Measurements from ENCODE around the gene B4GALNT1.

B4GALNT1 gene

GRCh38 chr12:57581802-57582201 lies 51.2 kb downstream of the B4GALNT1 start:
- ATAC-seq: no peak
- TF ChIP-seq OSR1 (CRISPR knock-in tag; IDR thresholded peaks at IDR 0.05): no peak
- no peak for TF ChIP-seq ISL1 (CRISPR knock-in tag; IDR thresholded peaks at IDR 0.05)
- no peak for TF ChIP-seq RARB (CRISPR knock-in tag; IDR thresholded peaks at IDR 0.05)
- TF ChIP-seq, protein P1, sequence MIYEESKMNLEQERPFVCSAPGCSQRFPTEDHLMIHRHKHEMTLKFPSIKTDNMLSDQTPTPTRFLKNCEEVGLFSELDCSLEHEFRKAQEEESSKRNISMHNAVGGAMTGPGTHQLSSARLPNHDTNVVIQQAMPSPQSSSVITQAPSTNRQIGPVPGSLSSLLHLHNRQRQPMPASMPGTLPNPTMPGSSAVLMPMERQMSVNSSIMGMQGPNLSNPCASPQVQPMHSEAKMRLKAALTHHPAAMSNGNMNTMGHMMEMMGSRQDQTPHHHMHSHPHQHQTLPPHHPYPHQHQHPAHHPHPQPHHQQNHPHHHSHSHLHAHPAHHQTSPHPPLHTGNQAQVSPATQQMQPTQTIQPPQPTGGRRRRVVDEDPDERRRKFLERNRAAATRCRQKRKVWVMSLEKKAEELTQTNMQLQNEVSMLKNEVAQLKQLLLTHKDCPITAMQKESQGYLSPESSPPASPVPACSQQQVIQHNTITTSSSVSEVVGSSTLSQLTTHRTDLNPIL (CRISPR knock-in tag; IDR thresholded peaks at IDR 0.05; ENCODE audit: low read depth): no peak
- no peak for TF ChIP-seq ZNF8 (CRISPR knock-in tag; IDR thresholded peaks at IDR 0.05)
- TF ChIP-seq TCF4 (CRISPR knock-in tag; IDR thresholded peaks at IDR 0.05; ENCODE audit: borderline replicate concordance): no peak
- TF ChIP-seq CSRNP3 (CRISPR knock-in tag; IDR thresholded peaks at IDR 0.05): no peak
- TF ChIP-seq ZFP30 (CRISPR knock-in tag; IDR thresholded peaks at IDR 0.05): no peak
- TF ChIP-seq ESRRG (CRISPR knock-in tag; IDR thresholded peaks at IDR 0.05): no peak
- TF ChIP-seq, protein P2, sequence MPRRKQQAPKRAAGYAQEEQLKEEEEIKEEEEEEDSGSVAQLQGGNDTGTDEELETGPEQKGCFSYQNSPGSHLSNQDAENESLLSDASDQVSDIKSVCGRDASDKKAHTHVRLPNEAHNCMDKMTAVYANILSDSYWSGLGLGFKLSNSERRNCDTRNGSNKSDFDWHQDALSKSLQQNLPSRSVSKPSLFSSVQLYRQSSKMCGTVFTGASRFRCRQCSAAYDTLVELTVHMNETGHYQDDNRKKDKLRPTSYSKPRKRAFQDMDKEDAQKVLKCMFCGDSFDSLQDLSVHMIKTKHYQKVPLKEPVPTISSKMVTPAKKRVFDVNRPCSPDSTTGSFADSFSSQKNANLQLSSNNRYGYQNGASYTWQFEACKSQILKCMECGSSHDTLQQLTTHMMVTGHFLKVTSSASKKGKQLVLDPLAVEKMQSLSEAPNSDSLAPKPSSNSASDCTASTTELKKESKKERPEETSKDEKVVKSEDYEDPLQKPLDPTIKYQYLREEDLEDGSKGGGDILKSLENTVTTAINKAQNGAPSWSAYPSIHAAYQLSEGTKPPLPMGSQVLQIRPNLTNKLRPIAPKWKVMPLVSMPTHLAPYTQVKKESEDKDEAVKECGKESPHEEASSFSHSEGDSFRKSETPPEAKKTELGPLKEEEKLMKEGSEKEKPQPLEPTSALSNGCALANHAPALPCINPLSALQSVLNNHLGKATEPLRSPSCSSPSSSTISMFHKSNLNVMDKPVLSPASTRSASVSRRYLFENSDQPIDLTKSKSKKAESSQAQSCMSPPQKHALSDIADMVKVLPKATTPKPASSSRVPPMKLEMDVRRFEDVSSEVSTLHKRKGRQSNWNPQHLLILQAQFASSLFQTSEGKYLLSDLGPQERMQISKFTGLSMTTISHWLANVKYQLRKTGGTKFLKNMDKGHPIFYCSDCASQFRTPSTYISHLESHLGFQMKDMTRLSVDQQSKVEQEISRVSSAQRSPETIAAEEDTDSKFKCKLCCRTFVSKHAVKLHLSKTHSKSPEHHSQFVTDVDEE (CRISPR knock-in tag; IDR thresholded peaks at IDR 0.05): no peak
- no peak for TF ChIP-seq BACH2 (CRISPR knock-in tag; IDR thresholded peaks at IDR 0.05; ENCODE audit: borderline replicate concordance)
- no peak for TF ChIP-seq ZC3H10 (CRISPR knock-in tag; IDR thresholded peaks at IDR 0.05)
- TF ChIP-seq GLIS3 (CRISPR knock-in tag; IDR thresholded peaks at IDR 0.05): no peak
- no peak for TF ChIP-seq PPARA (CRISPR knock-in tag; IDR thresholded peaks at IDR 0.05; ENCODE audit: borderline replicate concordance)
- TF ChIP-seq ZFP3 (CRISPR knock-in tag; IDR thresholded peaks at IDR 0.05): no peak
- no peak for TF ChIP-seq ARNTL (CRISPR knock-in tag; IDR thresholded peaks at IDR 0.05; ENCODE audit: borderline replicate concordance, low read depth)

GRCh38 chr12:57580466-57580795 lies 52.6 kb downstream of the B4GALNT1 start:
- ATAC-seq: no peak
- TF ChIP-seq TCF4 (CRISPR knock-in tag; IDR thresholded peaks at IDR 0.05; ENCODE audit: borderline replicate concordance): no peak
- no peak for TF ChIP-seq ZC3H10 (CRISPR knock-in tag; IDR thresholded peaks at IDR 0.05)
- TF ChIP-seq, protein P2 (CRISPR knock-in tag; IDR thresholded peaks at IDR 0.05): no peak
- TF ChIP-seq CSDC2 (CRISPR knock-in tag; IDR thresholded peaks at IDR 0.05): no peak
- TF ChIP-seq OSR1 (CRISPR knock-in tag; IDR thresholded peaks at IDR 0.05): no peak
- no peak for TF ChIP-seq ZNF70 (CRISPR knock-in tag; IDR thresholded peaks at IDR 0.05)
- TF ChIP-seq, protein P3, sequence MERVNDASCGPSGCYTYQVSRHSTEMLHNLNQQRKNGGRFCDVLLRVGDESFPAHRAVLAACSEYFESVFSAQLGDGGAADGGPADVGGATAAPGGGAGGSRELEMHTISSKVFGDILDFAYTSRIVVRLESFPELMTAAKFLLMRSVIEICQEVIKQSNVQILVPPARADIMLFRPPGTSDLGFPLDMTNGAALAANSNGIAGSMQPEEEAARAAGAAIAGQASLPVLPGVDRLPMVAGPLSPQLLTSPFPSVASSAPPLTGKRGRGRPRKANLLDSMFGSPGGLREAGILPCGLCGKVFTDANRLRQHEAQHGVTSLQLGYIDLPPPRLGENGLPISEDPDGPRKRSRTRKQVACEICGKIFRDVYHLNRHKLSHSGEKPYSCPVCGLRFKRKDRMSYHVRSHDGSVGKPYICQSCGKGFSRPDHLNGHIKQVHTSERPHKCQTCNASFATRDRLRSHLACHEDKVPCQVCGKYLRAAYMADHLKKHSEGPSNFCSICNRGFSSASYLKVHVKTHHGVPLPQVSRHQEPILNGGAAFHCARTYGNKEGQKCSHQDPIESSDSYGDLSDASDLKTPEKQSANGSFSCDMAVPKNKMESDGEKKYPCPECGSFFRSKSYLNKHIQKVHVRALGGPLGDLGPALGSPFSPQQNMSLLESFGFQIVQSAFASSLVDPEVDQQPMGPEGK (CRISPR knock-in tag; IDR thresholded peaks at IDR 0.05; ENCODE audit: borderline replicate concordance): no peak
- TF ChIP-seq PPARA (CRISPR knock-in tag; IDR thresholded peaks at IDR 0.05; ENCODE audit: borderline replicate concordance): no peak
- no peak for TF ChIP-seq ZNF565 (CRISPR knock-in tag; conservative IDR thresholded peaks at IDR 0.05; ENCODE audit: low read depth)
- TF ChIP-seq POU6F1 (CRISPR knock-in tag; IDR thresholded peaks at IDR 0.05; ENCODE audit: borderline replicate concordance, low read depth): no peak
- TF ChIP-seq TOX (CRISPR knock-in tag; IDR thresholded peaks at IDR 0.05; ENCODE audit: borderline replicate concordance): no peak
